Head of caudate nucleus (tissue), 42 donors: ENCODE measurements around the gene TNFRSF14.
"Not testable (repeated sequence)": the region's sequence is repeated elsewhere in the genome, so short reads cannot be mapped to it uniquely, and the experiment has no call there.

Experiments
- DNase-seq, 42 donors: peaks; one replicate each; pipeline versions ENCODE4 v3.0.0 to v3.0.0-alpha.2; 2020 to 2021; ENCODE audit warnings: mixed read lengths in 7 of 42
- intact Hi-C: fragments of 100-400 bp; cut with DNase I; formaldehyde crosslinking; loops from one replicate; pipeline ENCODE4 v1.15.0; 2022

Gene TNFRSF14

DNA sequence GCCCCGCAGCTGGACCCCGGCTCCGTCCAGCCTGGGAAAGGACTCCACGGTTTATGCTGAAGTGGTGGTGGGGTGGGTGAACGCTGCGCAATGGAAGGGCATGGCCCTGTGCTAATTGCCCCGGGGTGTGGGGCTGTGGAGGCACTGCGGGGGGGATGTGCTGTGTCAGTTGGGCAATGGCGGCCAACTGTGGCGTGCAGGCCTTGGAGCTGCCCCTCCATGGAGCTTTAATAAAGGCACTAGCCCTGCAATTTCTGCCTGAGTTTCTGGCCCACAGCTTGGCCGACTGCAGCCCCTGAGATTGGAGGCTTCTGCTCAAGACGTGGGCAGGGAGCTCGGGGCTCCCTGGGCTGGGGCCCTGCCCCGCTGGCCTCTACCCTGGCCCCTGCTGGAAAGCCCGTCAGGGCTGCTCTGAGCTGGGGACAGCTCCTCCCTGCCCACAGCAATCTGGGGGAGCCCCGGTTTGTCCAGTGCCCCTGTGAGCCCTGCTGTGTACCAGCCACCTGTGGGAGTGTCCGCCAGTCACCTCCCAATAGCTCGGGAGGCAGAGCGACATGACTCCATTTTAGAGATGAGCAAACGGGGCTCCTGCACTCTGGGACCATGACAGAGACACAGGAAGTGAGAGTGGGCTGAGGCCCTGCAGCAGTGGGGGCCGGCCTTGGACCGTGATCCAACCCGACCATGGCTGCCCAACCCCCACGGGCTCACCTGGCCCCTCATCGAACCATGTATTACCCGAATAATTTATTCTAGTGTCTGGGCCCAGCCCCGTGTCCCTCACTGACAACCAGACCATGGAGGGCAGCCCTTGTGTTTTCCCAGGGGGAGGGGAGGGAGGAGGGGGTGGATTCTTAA, 8.7 kb upstream of the TNFRSF14 start:
- no peak for DNase-seq
- intact Hi-C loops = loop anchor here (1.0 kb wide), 1 partner anchor 133 kb away; no protein-coding TSS in a partner anchor

DNA sequence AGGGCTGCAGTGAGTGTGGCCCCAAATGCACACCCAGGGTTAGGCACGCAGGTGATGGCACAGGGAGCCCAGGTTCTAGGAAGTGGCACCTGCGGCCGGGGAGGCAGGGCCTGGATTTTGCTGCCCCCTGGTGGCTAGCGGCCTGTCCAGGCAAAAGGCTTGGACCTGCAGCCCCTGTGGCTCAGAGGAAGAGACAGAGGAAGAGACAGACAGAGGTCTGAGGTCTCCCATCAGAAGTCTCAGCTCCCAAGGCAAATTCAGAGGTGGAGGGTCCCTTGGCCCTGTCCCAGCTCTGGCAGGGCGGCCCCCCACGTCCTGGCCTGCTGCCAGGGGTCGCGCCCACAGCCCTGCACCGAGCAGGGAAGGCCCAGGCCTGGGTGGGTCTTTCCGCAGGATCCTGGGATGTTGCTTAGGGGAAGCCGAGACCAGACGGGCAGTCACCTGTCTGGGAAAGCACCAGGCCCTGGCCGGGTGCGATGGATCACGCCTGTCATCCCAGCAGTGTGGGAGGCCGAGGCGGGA, 8.0 kb upstream of the TNFRSF14 start:
- intact Hi-C loops = loop anchor here (1.0 kb wide), 1 partner anchor 134 kb away; no protein-coding TSS in a partner anchor
- peak in 41 of 42 donors; percentile 74 to 93 (median 85) for DNase-seq

DNA sequence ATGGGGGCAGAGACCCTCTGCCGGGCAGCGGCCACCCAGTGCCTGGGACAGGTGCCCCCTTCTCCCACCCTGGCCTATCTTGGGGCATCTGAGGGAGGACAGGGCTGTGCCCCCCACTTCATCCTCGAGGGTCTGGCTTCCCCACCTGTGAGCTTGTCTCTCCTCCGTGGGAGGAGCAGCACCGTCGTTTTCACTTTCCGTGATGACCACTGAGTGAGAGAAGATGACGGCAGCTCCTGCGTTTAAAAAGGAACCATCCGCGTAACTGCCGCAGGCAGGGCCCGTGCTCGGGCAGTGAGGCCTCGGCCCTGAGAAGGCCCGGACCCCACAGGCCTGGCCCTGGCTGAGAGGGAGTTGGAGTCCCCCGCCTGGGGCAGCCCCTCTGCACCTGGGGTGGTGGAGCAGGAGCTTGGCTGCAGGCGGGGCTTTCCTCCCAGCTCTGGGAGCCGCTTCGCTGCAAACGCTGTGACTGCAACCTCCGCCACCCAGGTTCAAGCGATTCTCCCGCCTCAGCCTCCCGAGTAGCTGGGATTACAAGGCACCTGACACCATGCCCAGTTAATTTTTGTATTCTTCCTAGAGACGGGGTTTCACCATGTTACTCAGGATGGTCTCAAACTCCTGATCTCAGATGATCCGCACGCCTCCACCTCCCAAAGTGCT, 6.7 kb upstream of the TNFRSF14 start:
- DNase-seq, intact Hi-C loops: not testable (repeated sequence)

DNA sequence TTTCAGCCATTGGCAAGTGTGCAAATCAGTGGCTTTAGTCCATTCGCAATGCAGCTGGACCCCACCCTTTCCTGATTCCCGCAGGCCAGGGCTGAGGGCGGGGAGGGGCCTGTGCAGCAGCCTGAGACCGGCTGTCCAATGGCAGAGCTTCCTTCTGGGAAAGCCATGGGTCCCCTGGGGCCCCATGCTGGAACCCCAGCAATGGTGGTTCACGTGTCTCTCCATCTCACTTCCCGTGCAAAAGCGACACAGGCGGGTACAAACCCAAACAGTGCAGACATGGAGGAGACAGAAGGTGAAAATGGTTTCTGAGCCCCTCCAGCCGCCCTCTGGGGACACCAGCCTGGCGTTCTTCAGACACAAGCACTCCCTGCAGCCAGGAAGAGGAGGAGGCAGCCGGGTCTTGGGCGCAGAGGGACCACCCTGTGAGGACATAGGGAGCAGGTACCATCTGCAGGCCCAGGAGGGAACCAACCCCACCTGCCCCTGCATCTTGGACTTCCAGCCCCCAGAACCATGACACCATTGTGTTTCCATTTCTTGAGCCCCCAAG, 5.8 kb upstream of the TNFRSF14 start:
- intact Hi-C loops, DNase-seq: not testable (repeated sequence)

DNA sequence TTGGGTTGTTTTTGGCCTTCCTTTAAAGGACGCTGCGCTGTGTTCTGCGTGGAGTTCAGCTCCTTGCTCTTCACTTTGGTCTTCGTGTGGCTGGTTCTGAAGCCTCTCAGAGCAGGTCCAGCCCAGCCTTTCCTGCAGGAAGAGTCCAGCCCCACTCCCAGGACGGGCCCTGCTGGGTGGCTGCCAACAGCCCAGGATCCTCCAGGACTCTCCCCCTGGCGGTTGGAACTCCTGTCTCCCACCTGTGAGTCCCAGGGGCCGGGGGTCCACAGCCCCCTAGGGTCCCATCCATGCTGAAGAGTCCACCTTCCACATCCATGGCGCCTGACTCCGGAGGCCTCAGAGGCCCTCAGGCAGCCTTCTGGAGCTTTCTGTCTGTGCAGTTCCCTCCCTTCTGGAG, 4.6 kb upstream of the TNFRSF14 start:
- DNase-seq, intact Hi-C loops: not testable (repeated sequence)

DNA sequence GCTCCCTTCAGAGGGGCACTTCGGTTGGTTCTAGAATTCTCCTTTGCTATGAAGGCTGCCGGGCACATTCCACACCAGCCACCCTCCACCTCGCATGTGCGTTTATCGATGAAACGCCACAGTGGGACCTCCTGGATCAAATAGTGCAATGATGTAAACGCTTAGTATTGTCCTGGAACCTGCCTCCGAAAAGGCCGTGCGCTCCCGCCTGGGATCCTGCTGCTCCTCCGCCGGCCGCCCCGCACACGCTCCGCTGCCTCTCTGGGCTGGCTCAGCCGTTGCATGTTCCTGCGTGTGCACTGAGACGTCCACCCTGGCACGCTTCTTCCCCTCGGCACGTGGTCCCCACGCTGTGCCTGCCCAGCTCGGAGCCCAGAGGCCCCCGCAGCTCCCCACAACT, 4.0 kb upstream of the TNFRSF14 start:
- intact Hi-C loops = no loop called here
- DNase-seq = no peak

DNA sequence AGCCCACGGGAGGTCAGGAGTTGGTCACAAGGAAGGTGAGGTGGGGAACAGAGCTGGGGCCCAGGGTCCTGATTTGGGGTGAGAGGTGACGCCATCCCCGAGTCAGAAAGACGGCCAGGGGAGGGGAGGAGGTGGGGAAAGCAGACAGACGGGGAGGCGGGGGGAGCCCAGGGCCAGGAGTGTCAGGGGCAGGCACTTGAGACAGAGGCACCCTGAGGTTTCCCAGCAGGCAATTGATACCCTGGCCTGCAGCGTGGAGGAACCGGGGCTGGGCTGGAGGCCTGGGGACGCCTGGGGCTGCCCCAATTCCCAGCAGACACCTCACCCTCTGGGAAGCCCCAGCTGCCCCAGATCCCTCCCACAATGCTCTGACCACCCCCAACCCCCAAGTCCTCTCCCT, 3.1 kb upstream of the TNFRSF14 start:
- intact Hi-C loops, DNase-seq: not testable (repeated sequence)

DNA sequence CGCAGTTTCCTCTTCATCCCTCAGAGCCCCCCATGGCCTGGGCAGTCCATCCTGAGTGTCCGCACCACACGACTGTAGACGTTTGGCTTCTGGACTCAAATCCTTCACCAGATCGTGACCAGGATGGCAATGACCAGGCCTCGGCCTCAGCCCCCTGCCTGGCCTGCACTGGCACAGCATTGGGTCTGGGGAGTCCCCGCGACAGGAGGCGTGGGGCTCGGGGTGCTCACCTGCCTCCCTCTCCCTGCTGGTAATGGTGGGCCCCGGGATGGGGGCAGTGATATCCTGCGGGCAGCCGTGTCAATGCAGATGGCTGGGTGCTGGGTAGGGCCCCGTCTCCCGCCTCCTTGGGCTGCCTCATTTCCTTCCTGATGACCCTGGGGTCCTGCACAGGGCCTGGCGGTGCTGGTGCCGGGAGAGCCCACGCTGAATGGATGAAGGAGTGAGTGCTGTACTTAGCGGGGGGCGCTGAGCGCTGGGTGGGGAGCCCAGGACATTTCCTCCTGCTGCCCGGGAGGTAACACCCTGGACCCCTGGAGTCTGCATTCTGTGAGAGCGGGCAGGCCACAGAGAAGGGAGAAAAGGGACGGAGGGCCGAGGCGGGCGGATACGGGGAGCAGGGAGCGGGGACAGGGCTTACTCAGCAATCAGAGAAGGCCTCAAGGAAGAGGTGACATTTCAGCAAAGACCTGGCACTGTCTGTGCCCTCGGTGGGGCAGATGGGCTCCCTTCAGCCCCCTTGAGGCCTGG, 2.1 kb upstream of the TNFRSF14 start:
- intact Hi-C loops = no loop called here
- no peak for DNase-seq

GRCh38 chr1:2554621-2555387, 1.4 kb upstream of the TNFRSF14 start:
- intact Hi-C loops = no loop called here
- peak in 3 of 42 donors; percentile 27 to 43 (median 33) for DNase-seq

GRCh38 chr1:2555634-2556276, 416 bp upstream of the TNFRSF14 start:
- intact Hi-C loops = no loop called here
- DNase-seq = peak in 25 of 42 donors; percentile 31 to 75 (median 55)

DNA sequence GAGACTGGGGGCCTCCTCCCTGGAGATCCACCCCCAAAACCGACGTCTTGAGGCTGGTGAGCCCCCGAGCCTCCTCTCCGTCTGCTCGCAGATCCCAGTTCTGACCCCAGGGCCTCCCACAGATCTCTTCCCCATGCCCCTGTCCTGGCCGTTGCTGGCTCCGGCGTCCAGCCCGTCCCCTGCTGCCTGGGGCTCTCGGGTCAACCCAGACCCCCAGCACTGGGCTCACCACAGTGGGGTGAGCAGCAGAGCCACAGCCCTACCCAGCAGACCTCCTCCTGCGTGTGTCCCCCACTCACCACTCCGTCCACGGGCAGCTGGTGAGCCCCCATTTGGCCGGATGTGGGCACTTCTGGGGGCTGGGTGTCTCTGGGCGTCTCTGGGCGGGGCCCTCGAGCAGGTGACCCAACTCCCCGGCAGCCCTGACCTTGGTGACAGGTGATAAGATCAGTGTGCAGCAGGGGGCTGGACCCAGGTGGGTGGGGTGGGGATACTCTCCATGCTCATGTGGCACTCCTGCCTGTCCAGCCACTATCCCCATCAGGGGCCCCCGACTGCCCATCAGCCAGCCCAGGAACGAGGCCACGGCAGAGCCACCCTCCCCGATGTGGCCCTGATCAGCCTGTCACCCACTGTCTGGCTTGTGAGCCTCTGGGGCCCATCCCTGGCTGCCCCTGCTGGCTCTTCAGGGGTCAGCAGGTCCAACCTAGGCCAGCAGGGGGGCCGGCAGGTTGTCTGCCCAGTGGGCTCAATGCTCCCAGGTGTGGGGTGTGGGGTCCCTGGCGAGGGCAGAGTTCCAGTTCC, 709 bp downstream of the TNFRSF14 start:
- intact Hi-C loops = no loop called here
- DNase-seq = no peak

- intact Hi-C loops = no loop called here
Observed at GRCh38 chr1:2557482-2558400, 1.6 kb downstream of the TNFRSF14 start.

DNA sequence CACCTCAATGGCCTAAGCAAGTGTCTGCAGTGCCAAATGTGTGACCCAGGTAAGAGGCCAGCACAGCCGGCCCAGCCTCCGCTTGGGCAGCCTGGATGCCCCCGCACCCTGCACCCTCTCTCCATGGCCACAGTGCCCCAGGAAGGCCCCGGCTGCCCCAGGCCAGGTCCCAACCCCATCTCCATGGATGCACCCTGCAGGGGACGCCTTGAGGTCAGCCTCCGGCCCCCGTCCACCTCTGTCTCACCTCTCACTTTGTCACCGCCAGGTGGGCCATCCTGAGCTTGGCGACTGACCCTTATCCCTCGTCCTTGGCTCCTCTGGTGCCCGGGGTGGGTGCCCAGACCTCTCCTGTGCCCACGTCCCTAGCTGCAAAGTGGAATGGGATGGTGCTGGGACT, 2.2 kb downstream of the TNFRSF14 start:
- no peak for DNase-seq
- intact Hi-C loops = no loop called here

More at GRCh38 chr1:2557482-2558400, 1.6 kb downstream of the TNFRSF14 start:
- DNase-seq = no peak

- intact Hi-C loops = no loop called here
- DNase-seq = no peak
Observed at GRCh38 chr1:2558861-2559260, 2.7 kb downstream of the TNFRSF14 start.

GRCh38 chr1:2559509-2560298, 3.5 kb downstream of the TNFRSF14 start:
- intact Hi-C loops = no loop called here
- DNase-seq = peak in 1 of 42 donors; percentile 14
